ENCODE data around the gene CGRRF1. TPM values are rescaled to one million over a fixed set of nuclear protein-coding genes. Genes with fewer than 3 reads are reported as not detected.

CGRRF1 gene
- total and polyA plus RNA-seq, 2 of the 13 experiments (the other 11 are each of a cell fraction or from before 2014, with no cell fraction given) = 16.8 to 18.2 TPM

- TF ChIP-seq ZBTB3 (CRISPR knock-in tag; IDR thresholded peaks at IDR 0.05; ENCODE audit: borderline replicate concordance, low read depth) (no peak), HNF4A (CRISPR knock-in tag; IDR thresholded peaks at IDR 0.05) (peak; percentile 93), CBFB (CRISPR knock-in tag; IDR thresholded peaks at IDR 0.05) (no peak), ZBTB1 (CRISPR knock-in tag; IDR thresholded peaks at IDR 0.05; ENCODE audit: borderline replicate concordance) (no peak), ARHGAP35 (CRISPR knock-in tag; IDR thresholded peaks at IDR 0.05; ENCODE audit: borderline replicate concordance) (no peak), ZNF362 (CRISPR knock-in tag; IDR thresholded peaks at IDR 0.05; ENCODE audit: borderline replicate concordance) (peak; percentile 79; the same call in 1 of the 2 replicates), HMGXB3 (CRISPR knock-in tag; IDR thresholded peaks at IDR 0.05; ENCODE audit: borderline replicate concordance) (no peak; the same call in 1 of the 2 replicates), SALL1 (CRISPR knock-in tag; IDR thresholded peaks at IDR 0.05) (peak; percentile 62), ZNF674 (CRISPR knock-in tag; IDR thresholded peaks at IDR 0.05; ENCODE audit: low read depth) (no peak), BATF2 (CRISPR knock-in tag; IDR thresholded peaks at IDR 0.05) (no peak), HOXA5 (CRISPR knock-in tag; IDR thresholded peaks at IDR 0.05) (no peak; the same call in 1 of the 2 replicates), ZNF891 (CRISPR knock-in tag; IDR thresholded peaks at IDR 0.05) (no peak)
- TF ChIP-seq, protein P1, sequence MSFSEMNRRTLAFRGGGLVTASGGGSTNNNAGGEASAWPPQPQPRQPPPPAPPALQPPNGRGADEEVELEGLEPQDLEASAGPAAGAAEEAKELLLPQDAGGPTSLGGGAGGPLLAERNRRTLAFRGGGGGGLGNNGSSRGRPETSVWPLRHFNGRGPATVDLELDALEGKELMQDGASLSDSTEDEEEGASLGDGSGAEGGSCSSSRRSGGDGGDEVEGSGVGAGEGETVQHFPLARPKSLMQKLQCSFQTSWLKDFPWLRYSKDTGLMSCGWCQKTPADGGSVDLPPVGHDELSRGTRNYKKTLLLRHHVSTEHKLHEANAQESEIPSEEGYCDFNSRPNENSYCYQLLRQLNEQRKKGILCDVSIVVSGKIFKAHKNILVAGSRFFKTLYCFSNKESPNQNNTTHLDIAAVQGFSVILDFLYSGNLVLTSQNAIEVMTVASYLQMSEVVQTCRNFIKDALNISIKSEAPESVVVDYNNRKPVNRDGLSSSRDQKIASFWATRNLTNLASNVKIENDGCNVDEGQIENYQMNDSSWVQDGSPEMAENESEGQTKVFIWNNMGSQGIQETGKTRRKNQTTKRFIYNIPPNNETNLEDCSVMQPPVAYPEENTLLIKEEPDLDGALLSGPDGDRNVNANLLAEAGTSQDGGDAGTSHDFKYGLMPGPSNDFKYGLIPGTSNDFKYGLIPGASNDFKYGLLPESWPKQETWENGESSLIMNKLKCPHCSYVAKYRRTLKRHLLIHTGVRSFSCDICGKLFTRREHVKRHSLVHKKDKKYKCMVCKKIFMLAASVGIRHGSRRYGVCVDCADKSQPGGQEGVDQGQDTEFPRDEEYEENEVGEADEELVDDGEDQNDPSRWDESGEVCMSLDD (CRISPR knock-in tag; IDR thresholded peaks at IDR 0.05; ENCODE audit: borderline replicate concordance) = no peak
- TF ChIP-seq, protein P2, sequence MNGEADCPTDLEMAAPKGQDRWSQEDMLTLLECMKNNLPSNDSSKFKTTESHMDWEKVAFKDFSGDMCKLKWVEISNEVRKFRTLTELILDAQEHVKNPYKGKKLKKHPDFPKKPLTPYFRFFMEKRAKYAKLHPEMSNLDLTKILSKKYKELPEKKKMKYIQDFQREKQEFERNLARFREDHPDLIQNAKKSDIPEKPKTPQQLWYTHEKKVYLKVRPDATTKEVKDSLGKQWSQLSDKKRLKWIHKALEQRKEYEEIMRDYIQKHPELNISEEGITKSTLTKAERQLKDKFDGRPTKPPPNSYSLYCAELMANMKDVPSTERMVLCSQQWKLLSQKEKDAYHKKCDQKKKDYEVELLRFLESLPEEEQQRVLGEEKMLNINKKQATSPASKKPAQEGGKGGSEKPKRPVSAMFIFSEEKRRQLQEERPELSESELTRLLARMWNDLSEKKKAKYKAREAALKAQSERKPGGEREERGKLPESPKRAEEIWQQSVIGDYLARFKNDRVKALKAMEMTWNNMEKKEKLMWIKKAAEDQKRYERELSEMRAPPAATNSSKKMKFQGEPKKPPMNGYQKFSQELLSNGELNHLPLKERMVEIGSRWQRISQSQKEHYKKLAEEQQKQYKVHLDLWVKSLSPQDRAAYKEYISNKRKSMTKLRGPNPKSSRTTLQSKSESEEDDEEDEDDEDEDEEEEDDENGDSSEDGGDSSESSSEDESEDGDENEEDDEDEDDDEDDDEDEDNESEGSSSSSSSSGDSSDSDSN (CRISPR knock-in tag; IDR thresholded peaks at IDR 0.05) = no peak
- TF ChIP-seq, protein P3, sequence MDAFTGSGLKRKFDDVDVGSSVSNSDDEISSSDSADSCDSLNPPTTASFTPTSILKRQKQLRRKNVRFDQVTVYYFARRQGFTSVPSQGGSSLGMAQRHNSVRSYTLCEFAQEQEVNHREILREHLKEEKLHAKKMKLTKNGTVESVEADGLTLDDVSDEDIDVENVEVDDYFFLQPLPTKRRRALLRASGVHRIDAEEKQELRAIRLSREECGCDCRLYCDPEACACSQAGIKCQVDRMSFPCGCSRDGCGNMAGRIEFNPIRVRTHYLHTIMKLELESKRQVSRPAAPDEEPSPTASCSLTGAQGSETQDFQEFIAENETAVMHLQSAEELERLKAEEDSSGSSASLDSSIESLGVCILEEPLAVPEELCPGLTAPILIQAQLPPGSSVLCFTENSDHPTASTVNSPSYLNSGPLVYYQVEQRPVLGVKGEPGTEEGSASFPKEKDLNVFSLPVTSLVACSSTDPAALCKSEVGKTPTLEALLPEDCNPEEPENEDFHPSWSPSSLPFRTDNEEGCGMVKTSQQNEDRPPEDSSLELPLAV (CRISPR knock-in tag; conservative IDR thresholded peaks at IDR 0.05; ENCODE audit: low read depth) = no peak
- TF ChIP-seq, protein P4, sequence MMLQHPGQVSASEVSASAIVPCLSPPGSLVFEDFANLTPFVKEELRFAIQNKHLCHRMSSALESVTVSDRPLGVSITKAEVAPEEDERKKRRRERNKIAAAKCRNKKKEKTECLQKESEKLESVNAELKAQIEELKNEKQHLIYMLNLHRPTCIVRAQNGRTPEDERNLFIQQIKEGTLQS (CRISPR knock-in tag; IDR thresholded peaks at IDR 0.05) = no peak
Observed at GRCh38 chr14:54498095-54498531, 11.6 kb upstream of the CGRRF1 start (continued).

All from HepG2 (cell line).